OCI-LY7 (cell line): ENCODE data around the gene MYRIP. TPM values are rescaled to one million over a fixed set of nuclear protein-coding genes. Genes with fewer than 3 reads are reported as not detected.

Source experiments
- BruUV-seq: library from RNA; stranded (reverse); fragments of 400-500 nt; replicated peaks from 2 replicates; lab custom pipeline; 2021; lab: Mats Ljungman, UMichigan
- CTCF ChIA-PET: fragments of 300-600 bp; sonication (Branson Sonifier 250); formaldehyde crosslinking; loops from one replicate; lab custom pipeline; 2022; ENCODE audit warnings: antibody characterized with exemption; ENCODE audit not compliant: unreplicated experiment; lab: Charles Lee
- POLR2A ChIA-PET: fragments of 300-600 bp; sonication (Branson Sonifier 250); formaldehyde crosslinking; loops from one replicate; lab custom pipeline; 2022; ENCODE audit warnings: antibody characterized with exemption; lab: Charles Lee
- DNase-seq: peaks from one replicate; pipeline ENCODE4 v3.0.0-alpha.2; 2015; ENCODE audit warnings: low spot score
- H2AFZ ChIP-seq: fragments of 200-600 bp; sonication (generic), shearing (Covaris generic); 2 replicates; pipeline ENCODE4 v1.6.1; 2014; ENCODE audit warnings: mild to moderate bottlenecking, antibody characterized with exemption, low read length, moderate library complexity
- H3K27ac ChIP-seq: fragments of 200-600 bp; sonication (generic); 2 replicates; pipeline ENCODE4 v1.5.1; 2014; ENCODE audit warnings: mixed run types, low read depth, mild to moderate bottlenecking, moderate library complexity, low read length, inconsistent platforms; ENCODE audit not compliant: poor library complexity, severe bottlenecking
- H3K36me3 ChIP-seq: fragments of 200-600 bp; sonication (generic); 2 replicates; pipeline ENCODE4 v1.6.1; 2014; ENCODE audit warnings: mild to moderate bottlenecking, antibody characterized with exemption, low read length, moderate library complexity, mixed read lengths; ENCODE audit not compliant: insufficient read depth
- H3K4me1 ChIP-seq: fragments of 200-600 bp; sonication (generic); 2 replicates; pipeline ENCODE4 v1.5.1; 2014; ENCODE audit warnings: mild to moderate bottlenecking, low read length; ENCODE audit not compliant: insufficient read depth, poor library complexity, severe bottlenecking
- H3K4me2 ChIP-seq: fragments of 200-600 bp; sonication (generic); 2 replicates; pipeline ENCODE4 v1.6.1; 2014; ENCODE audit warnings: mild to moderate bottlenecking, low read length
- H3K4me3 ChIP-seq: fragments of 200-600 bp; sonication (generic); 2 replicates; pipeline ENCODE4 v1.5.1; 2014; ENCODE audit warnings: mild to moderate bottlenecking, low read depth, low read length; ENCODE audit not compliant: poor library complexity, severe bottlenecking
- H3K79me2 ChIP-seq: fragments of 200-600 bp; sonication (generic); 2 replicates; pipeline ENCODE4 v1.6.1; 2016; ENCODE audit warnings: low read depth, mild to moderate bottlenecking, low read length, moderate library complexity, mixed read lengths; ENCODE audit not compliant: insufficient read depth
- H3K9me2 ChIP-seq: fragments of 200-600 bp; sonication (generic); 2 replicates; pipeline ENCODE4 v1.6.1; 2016; ENCODE audit warnings: mild to moderate bottlenecking, low read length, mixed read lengths; ENCODE audit not compliant: insufficient read depth
- H3K9me3 ChIP-seq: fragments of 200-600 bp; sonication (generic); 2 replicates; pipeline ENCODE4 v1.6.1; 2014; ENCODE audit warnings: mild to moderate bottlenecking, mixed run types, low read length, mixed read lengths
- H4K20me1 ChIP-seq: fragments of 200-600 bp; sonication (generic); 2 replicates; pipeline ENCODE4 v1.6.1; 2014; ENCODE audit warnings: mild to moderate bottlenecking, antibody characterized with exemption, low read length, moderate library complexity, mixed read lengths; ENCODE audit not compliant: insufficient read depth
- CTCF ChIP-seq: fragments of 200-600 bp; sonication (generic); conservative IDR thresholded peaks from 2 replicates; pipeline ENCODE4 v1.5.1; 2014; ENCODE audit warnings: mild to moderate bottlenecking, antibody characterized with exemption, low read length, moderate library complexity, mixed read lengths
- EZH2phosphoT487 ChIP-seq: fragments of 200-600 bp; sonication (generic); IDR thresholded peaks from 2 replicates; pipeline ENCODE4 v1.6.1; 2018; ENCODE audit warnings: low read depth, borderline replicate concordance, mild to moderate bottlenecking, mixed run types, antibody characterized with exemption, low read length, moderate library complexity, mixed read lengths
- intact Hi-C: fragments of 100-400 bp; cut with micrococcal nuclease; formaldehyde crosslinking; loops from one replicate; pipeline ENCODE4 v1.10.0; 2022; ENCODE audit not compliant: unreplicated experiment
- total RNA-seq, 2 experiments: library from RNA; depleted of rRNA in 1 of 2; stranded (reverse); fragments of >200 nt in 1 of 2; shearing (Covaris generic) in 1 of 2; gene quantifications; 2 replicates each; pipeline ENCODE4 v1.2.3, GENCODE V29; 2014 to 2022

MYRIP gene
- total RNA-seq, 2 experiments from 2014 or later = not detected

GRCh38 chr3:40170395-40170794, 361.0 kb downstream of the MYRIP start:
- ChIA-PET POLR2A (interaction anchor here (0.6 kb wide), 1 partner anchor 75 kb away, joined by 3 read pairs; no protein-coding TSS in a partner anchor), CTCF (no interaction called here)
- Histone ChIP-seq H3K4me2 (no peak overlapping the region), H2AFZ (no peak overlapping the region), H3K9me2 (no peaks in the 10 kb centered on the region), H4K20me1 (no peaks in the 10 kb centered on the region), H3K36me3 (no peaks in the 10 kb centered on the region), H3K4me3 (no peak overlapping the region), H3K4me1 (no peaks in the 10 kb centered on the region), H3K27ac (no peak overlapping the region), H3K79me2 (no peaks in the 10 kb centered on the region), H3K9me3 (no peaks in the 10 kb centered on the region)
- intact Hi-C loops = no loop called here
- no peak for DNase-seq
- no TSS peak for BruUV-seq
- TF ChIP-seq EZH2phosphoT487 = no peak
- no peak for TF ChIP-seq CTCF

- intact Hi-C loops = no loop called here
- no peak overlapping the region for H3K4me2 ChIP-seq
- no peak overlapping the region for H2AFZ ChIP-seq
- no peaks in the 10 kb centered on the region for H3K79me2 ChIP-seq
- H3K4me3 ChIP-seq = no peak overlapping the region
- TF ChIP-seq CTCF (no peak), EZH2phosphoT487 (no peak)
- no peak overlapping the region for H3K27ac ChIP-seq
- no peaks in the 10 kb centered on the region for H3K9me3 ChIP-seq
- no peaks in the 10 kb centered on the region for H4K20me1 ChIP-seq
- no peak for DNase-seq
- POLR2A ChIA-PET = interaction anchor here (0.5 kb wide), 1 partner anchor 150 kb away, joined by 3 read pairs; no protein-coding TSS in a partner anchor
- CTCF ChIA-PET = no interaction called here
- H3K4me1 ChIP-seq = no peaks in the 10 kb centered on the region
- H3K9me2 ChIP-seq = no peaks in the 10 kb centered on the region
- BruUV-seq = no TSS peak
- H3K36me3 ChIP-seq = no peaks in the 10 kb centered on the region
Observed at GRCh38 chr3:40172560-40172959, 363.2 kb downstream of the MYRIP start.

- POLR2A ChIA-PET = no interaction called here
- CTCF ChIA-PET = no interaction called here
- H4K20me1 ChIP-seq = no peaks in the 10 kb centered on the region
- H3K4me3 ChIP-seq = no peak overlapping the region
- H3K4me2 ChIP-seq = no peak overlapping the region
- H3K79me2 ChIP-seq = no peaks in the 10 kb centered on the region
- no peak overlapping the region for H3K27ac ChIP-seq
- no peak for DNase-seq
- no peak overlapping the region for H2AFZ ChIP-seq
- H3K36me3 ChIP-seq = no peaks in the 10 kb centered on the region
- H3K9me2 ChIP-seq = no peaks in the 10 kb centered on the region
- no peaks in the 10 kb centered on the region for H3K9me3 ChIP-seq
- intact Hi-C loops = no loop called here
- no peaks in the 10 kb centered on the region for H3K4me1 ChIP-seq
- TF ChIP-seq CTCF (no peak), EZH2phosphoT487 (no peak)
- no TSS peak for BruUV-seq
Observed at GRCh38 chr3:40173227-40173721, 363.9 kb downstream of the MYRIP start.
